GM23338 (cell line): ENCODE data around the gene CLEC11A.
A peak's percentile ranks its signal among the peaks of the same experiment; 100 is the strongest.

ENCODE experiments used
- CREB1 ChIP-seq: fragments of 250-450 bp; sonication (Bioruptor Pico); IDR thresholded peaks from 2 replicates; pipeline ENCODE4 v1.5.0; 2020; ENCODE audit warnings: low read depth, mild to moderate bottlenecking, moderate library complexity
- ETS1 ChIP-seq: IDR thresholded peaks from 2 replicates; pipeline ENCODE4 v1.6.1; 2016; ENCODE audit warnings: antibody characterized with exemption
- EZH2 ChIP-seq: fragments of 200-600 bp; sonication (generic); IDR thresholded peaks from one replicate; pipeline ENCODE4 v1.8.0; 2017; ENCODE audit warnings: antibody characterized with exemption, mild to moderate bottlenecking, low read depth; ENCODE audit not compliant: unreplicated experiment
- EZH2phosphoT487 ChIP-seq: fragments of 200-600 bp; sonication (generic); IDR thresholded peaks from one replicate; pipeline ENCODE4 v1.8.1; 2018; ENCODE audit warnings: antibody characterized with exemption; ENCODE audit not compliant: unreplicated experiment
- JUNB ChIP-seq: IDR thresholded peaks from one replicate; pipeline ENCODE4 v1.6.1; 2016; ENCODE audit warnings: antibody characterized with exemption; ENCODE audit not compliant: unreplicated experiment
- NANOG ChIP-seq: IDR thresholded peaks from 2 replicates; pipeline ENCODE4 v1.6.1; 2016; ENCODE audit warnings: antibody characterized with exemption, borderline replicate concordance
- POLR2AphosphoS5 ChIP-seq: IDR thresholded peaks from 2 replicates; pipeline ENCODE4 v1.6.1; 2016; ENCODE audit warnings: antibody characterized with exemption, low read depth
- STAT1 ChIP-seq: IDR thresholded peaks from one replicate; pipeline ENCODE4 v1.6.1; 2016; ENCODE audit warnings: antibody characterized with exemption; ENCODE audit not compliant: unreplicated experiment
- ZNF331 ChIP-seq: fragments of 250-450 bp; sonication (Bioruptor Pico); IDR thresholded peaks from 2 replicates; pipeline ENCODE4 v1.5.0; 2020; ENCODE audit warnings: low read depth, mild to moderate bottlenecking, moderate library complexity
- TF ChIP-seq, protein P1 (sequence below), 2 experiments: fragments of 200-600 bp in 1 of 2; sonication (generic) in 1 of 2; conservative IDR thresholded peaks; 2 replicates each; pipeline versions ENCODE4 v1.5.1 to v1.6.1; 2016 to 2017; ENCODE audit warnings: antibody characterized with exemption in 2 of 2, low read depth in 2 of 2, mild to moderate bottlenecking in 2 of 2, moderate library complexity in 1 of 2
- TF ChIP-seq, protein P2 (sequence below): IDR thresholded peaks from one replicate; pipeline ENCODE4 v1.6.1; 2018; ENCODE audit warnings: antibody characterized with exemption; ENCODE audit not compliant: unreplicated experiment

- TF ChIP-seq CREB1 (CRISPR knock-in tag) = no peak
- no peak for TF ChIP-seq ZNF331
- TF ChIP-seq, protein P1, sequence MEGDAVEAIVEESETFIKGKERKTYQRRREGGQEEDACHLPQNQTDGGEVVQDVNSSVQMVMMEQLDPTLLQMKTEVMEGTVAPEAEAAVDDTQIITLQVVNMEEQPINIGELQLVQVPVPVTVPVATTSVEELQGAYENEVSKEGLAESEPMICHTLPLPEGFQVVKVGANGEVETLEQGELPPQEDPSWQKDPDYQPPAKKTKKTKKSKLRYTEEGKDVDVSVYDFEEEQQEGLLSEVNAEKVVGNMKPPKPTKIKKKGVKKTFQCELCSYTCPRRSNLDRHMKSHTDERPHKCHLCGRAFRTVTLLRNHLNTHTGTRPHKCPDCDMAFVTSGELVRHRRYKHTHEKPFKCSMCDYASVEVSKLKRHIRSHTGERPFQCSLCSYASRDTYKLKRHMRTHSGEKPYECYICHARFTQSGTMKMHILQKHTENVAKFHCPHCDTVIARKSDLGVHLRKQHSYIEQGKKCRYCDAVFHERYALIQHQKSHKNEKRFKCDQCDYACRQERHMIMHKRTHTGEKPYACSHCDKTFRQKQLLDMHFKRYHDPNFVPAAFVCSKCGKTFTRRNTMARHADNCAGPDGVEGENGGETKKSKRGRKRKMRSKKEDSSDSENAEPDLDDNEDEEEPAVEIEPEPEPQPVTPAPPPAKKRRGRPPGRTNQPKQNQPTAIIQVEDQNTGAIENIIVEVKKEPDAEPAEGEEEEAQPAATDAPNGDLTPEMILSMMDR (conservative IDR thresholded peaks at IDR 0.05; ENCODE audit: low read depth in 2 of 2) = no peak
- no peak for TF ChIP-seq EZH2phosphoT487
- TF ChIP-seq EZH2 = no peak
- no peak for TF ChIP-seq STAT1
- TF ChIP-seq POLR2AphosphoS5 = no peak
- 0 out of 2 replicates have a peak, but pooled peaks have one; percentile 39 for TF ChIP-seq ETS1
- TF ChIP-seq NANOG = no peak
- TF ChIP-seq, protein P2, sequence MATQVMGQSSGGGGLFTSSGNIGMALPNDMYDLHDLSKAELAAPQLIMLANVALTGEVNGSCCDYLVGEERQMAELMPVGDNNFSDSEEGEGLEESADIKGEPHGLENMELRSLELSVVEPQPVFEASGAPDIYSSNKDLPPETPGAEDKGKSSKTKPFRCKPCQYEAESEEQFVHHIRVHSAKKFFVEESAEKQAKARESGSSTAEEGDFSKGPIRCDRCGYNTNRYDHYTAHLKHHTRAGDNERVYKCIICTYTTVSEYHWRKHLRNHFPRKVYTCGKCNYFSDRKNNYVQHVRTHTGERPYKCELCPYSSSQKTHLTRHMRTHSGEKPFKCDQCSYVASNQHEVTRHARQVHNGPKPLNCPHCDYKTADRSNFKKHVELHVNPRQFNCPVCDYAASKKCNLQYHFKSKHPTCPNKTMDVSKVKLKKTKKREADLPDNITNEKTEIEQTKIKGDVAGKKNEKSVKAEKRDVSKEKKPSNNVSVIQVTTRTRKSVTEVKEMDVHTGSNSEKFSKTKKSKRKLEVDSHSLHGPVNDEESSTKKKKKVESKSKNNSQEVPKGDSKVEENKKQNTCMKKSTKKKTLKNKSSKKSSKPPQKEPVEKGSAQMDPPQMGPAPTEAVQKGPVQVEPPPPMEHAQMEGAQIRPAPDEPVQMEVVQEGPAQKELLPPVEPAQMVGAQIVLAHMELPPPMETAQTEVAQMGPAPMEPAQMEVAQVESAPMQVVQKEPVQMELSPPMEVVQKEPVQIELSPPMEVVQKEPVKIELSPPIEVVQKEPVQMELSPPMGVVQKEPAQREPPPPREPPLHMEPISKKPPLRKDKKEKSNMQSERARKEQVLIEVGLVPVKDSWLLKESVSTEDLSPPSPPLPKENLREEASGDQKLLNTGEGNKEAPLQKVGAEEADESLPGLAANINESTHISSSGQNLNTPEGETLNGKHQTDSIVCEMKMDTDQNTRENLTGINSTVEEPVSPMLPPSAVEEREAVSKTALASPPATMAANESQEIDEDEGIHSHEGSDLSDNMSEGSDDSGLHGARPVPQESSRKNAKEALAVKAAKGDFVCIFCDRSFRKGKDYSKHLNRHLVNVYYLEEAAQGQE = no peak
- no peak for TF ChIP-seq JUNB
These were observed 36.7 kb downstream of the CLEC11A start for GRCh38 chr19:50759886-50760285.
